Parathyroid adenoma (tissue), 2 donors: ENCODE measurements around the gene SOBP.
A peak's percentile ranks its signal among the peaks of the same experiment; 100 is the strongest.

Experiments used
- H2AFZ ChIP-seq: fragments of 300-600 bp; sonication (generic); one replicate; pipeline ENCODE4 v1.7.0; 2017; ENCODE audit warnings: antibody characterized with exemption, mild to moderate bottlenecking
- H3K27ac ChIP-seq: fragments of 300-600 bp; sonication (generic); one replicate; pipeline ENCODE4 v1.7.0; 2017
- H3K27me3 ChIP-seq: fragments of 300-600 bp; sonication (generic); one replicate; pipeline ENCODE4 v1.7.0; 2017; ENCODE audit warnings: low read length; ENCODE audit not compliant: control insufficient read depth, insufficient read depth
- H3K36me3 ChIP-seq: fragments of 300-600 bp; sonication (generic); one replicate; pipeline ENCODE4 v1.7.0; 2017; ENCODE audit warnings: low read length; ENCODE audit not compliant: control insufficient read depth, insufficient read depth
- H3K4me1 ChIP-seq: fragments of 300-600 bp; sonication (generic); one replicate; pipeline ENCODE4 v1.7.0; 2017; ENCODE audit warnings: control low read depth
- H3K4me2 ChIP-seq: fragments of 300-600 bp; sonication (generic); one replicate; pipeline ENCODE4 v1.7.0; 2017; ENCODE audit warnings: low read length
- H3K4me3 ChIP-seq: fragments of 300-600 bp; sonication (generic); one replicate; pipeline ENCODE4 v1.7.0; 2017; ENCODE audit warnings: low read depth, low read length
- H3K79me2 ChIP-seq: fragments of 300-600 bp; sonication (generic); one replicate; pipeline ENCODE4 v1.7.0; 2017; ENCODE audit warnings: control low read depth
- H3K9ac ChIP-seq: fragments of 300-600 bp; sonication (generic); one replicate; pipeline ENCODE4 v1.7.0; 2017; ENCODE audit warnings: mild to moderate bottlenecking
- H3K9me3 ChIP-seq: fragments of 300-600 bp; sonication (generic); one replicate; pipeline ENCODE4 v1.7.0; 2017; ENCODE audit warnings: low read length; ENCODE audit not compliant: control insufficient read depth
- TF ChIP-seq, protein P1 (sequence below): fragments of 300-600 bp; sonication (generic); IDR thresholded peaks from one replicate; pipeline ENCODE4 v1.7.0; 2017; ENCODE audit warnings: antibody characterized with exemption, mild to moderate bottlenecking
- donor health status: primary hyperparathyroidism.

Gene SOBP

DNA sequence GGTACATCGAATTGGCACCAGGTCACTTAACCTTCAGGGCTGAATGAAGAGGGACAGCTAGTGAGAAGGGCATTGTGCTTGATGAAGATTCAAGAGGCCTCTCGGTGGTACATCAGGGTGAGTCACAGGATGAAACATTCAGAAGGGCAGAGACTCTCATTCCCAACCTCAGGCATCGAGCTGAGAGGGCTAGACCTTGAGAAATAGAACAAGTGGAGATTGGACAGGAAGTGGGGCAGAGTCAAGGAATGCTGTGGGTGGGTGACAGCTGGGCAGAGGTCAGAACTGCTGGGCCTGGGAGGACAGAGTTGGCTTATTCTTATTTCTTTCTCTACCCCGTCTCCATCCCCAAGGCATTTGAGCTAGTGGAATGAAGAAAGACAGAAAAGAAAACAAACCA, 208.2 kb downstream of the SOBP start:
- Histone ChIP-seq H3K27ac (no peak overlapping the region), H3K4me2 (no peak overlapping the region)

DNA sequence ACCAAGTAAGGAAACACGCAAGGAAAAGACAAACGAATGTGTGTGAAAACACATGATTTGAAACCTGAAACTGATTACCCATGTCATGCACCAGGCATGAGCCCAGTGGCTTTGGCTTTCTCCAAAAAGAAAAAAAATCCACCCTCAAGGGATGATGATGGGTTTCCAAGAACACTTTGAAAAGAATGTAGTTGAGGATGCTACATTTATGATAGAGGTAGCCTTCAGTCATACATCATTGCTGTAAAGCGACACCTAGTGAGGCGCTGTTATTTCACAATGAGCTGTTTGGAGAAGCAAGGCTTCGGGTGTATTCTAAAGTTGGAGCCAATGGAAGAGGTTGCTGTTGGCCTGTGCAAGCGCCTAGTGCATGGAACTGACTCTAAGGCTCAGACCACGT, 209.3 kb downstream of the SOBP start:
- H3K36me3 ChIP-seq: no peaks in the 10 kb centered on the region
- no peak overlapping the region for H3K4me3 ChIP-seq
- no peak overlapping the region for H3K4me2 ChIP-seq
- H3K9ac ChIP-seq: no peak overlapping the region
- no peaks in the 10 kb centered on the region for H3K79me2 ChIP-seq
- H3K9me3 ChIP-seq: no peaks in the 10 kb centered on the region
- TF ChIP-seq, protein P1, sequence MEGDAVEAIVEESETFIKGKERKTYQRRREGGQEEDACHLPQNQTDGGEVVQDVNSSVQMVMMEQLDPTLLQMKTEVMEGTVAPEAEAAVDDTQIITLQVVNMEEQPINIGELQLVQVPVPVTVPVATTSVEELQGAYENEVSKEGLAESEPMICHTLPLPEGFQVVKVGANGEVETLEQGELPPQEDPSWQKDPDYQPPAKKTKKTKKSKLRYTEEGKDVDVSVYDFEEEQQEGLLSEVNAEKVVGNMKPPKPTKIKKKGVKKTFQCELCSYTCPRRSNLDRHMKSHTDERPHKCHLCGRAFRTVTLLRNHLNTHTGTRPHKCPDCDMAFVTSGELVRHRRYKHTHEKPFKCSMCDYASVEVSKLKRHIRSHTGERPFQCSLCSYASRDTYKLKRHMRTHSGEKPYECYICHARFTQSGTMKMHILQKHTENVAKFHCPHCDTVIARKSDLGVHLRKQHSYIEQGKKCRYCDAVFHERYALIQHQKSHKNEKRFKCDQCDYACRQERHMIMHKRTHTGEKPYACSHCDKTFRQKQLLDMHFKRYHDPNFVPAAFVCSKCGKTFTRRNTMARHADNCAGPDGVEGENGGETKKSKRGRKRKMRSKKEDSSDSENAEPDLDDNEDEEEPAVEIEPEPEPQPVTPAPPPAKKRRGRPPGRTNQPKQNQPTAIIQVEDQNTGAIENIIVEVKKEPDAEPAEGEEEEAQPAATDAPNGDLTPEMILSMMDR: no peak
- H2AFZ ChIP-seq: no peak overlapping the region
- H3K27ac ChIP-seq: no peak overlapping the region
- H3K27me3 ChIP-seq: no peaks in the 10 kb centered on the region
- no peaks in the 10 kb centered on the region for H3K4me1 ChIP-seq

More for the DNA sequence above, 208.2 kb downstream of the SOBP start:
- no peaks in the 10 kb centered on the region for H3K36me3 ChIP-seq
- H3K9ac ChIP-seq: no peak overlapping the region
- H3K9me3 ChIP-seq: no peaks in the 10 kb centered on the region
- H2AFZ ChIP-seq: no peak overlapping the region
- H3K79me2 ChIP-seq: no peaks in the 10 kb centered on the region
- H3K27me3 ChIP-seq: no peaks in the 10 kb centered on the region
- TF ChIP-seq, protein P1: no peak
- no peak overlapping the region for H3K4me3 ChIP-seq
- H3K4me1 ChIP-seq: no peaks in the 10 kb centered on the region

DNA sequence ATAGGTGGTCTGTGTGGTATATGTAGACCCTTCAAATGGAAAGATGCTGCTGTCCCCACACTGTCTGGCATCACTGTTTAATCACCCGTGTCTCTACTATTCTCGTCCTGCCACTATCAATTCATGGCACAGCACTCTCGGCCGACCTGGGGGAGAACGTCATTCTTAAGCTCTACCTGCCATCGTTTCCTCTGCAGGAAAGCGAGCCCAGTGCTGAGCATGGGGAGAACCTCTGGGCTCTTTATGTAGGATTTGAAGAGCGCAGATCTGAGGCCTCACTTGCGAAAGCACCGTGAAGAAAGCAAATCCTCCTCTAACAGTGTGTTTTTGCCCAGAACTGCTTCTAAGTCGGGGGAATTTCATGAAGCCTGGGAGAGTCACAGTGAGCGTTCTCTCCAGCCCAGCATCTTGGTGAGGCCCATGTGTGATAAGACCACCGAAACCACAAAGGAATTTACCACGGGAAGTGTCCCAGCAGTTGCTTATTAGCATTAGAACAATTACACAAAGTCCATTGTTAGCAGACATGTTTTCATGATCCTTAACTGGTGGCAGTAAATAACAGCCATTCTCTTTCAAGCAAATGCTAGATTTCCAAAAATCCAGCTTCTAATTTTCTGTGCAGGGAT, 209.9 kb downstream of the SOBP start:
- Histone ChIP-seq H3K9ac (no peak overlapping the region), H3K4me3 (no peak overlapping the region), H3K4me1 (no peaks in the 10 kb centered on the region), H3K9me3 (no peaks in the 10 kb centered on the region), H3K27me3 (no peaks in the 10 kb centered on the region), H3K4me2 (no peak overlapping the region), H3K27ac (no peak overlapping the region), H2AFZ (no peak overlapping the region), H3K79me2 (no peaks in the 10 kb centered on the region), H3K36me3 (no peaks in the 10 kb centered on the region)
- TF ChIP-seq, protein P1: no peak

DNA sequence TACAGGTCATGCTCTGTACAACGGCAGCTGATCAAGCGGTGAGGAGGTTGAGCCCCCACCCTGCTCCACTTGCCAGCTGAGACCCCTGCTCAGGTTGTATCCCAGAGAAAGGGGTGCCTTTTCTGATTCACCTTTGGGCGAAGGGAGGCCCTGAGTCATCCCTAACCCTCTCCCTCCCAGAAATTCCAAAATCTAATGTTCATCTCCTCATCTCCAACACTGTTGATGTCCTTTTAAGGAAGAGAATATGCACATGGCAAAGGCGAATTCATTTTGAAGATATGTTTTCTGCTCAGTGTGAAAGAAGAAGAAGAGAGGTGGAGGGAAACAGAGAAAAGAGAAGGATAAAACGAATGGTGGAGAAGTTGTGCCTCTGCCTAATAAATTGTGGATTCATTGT, 213.7 kb downstream of the SOBP start:
- TF ChIP-seq, protein P1: no peak
- no peaks in the 10 kb centered on the region for H3K9me3 ChIP-seq
- no peaks in the 10 kb centered on the region for H3K36me3 ChIP-seq
- H2AFZ ChIP-seq: no peak overlapping the region
- H3K9ac ChIP-seq: no peak overlapping the region
- H3K4me2 ChIP-seq: no peak overlapping the region
- no peak overlapping the region for H3K27ac ChIP-seq
- no peaks in the 10 kb centered on the region for H3K79me2 ChIP-seq
- no peak overlapping the region for H3K4me3 ChIP-seq
- H3K4me1 ChIP-seq: no peaks in the 10 kb centered on the region
- H3K27me3 ChIP-seq: no peaks in the 10 kb centered on the region

DNA sequence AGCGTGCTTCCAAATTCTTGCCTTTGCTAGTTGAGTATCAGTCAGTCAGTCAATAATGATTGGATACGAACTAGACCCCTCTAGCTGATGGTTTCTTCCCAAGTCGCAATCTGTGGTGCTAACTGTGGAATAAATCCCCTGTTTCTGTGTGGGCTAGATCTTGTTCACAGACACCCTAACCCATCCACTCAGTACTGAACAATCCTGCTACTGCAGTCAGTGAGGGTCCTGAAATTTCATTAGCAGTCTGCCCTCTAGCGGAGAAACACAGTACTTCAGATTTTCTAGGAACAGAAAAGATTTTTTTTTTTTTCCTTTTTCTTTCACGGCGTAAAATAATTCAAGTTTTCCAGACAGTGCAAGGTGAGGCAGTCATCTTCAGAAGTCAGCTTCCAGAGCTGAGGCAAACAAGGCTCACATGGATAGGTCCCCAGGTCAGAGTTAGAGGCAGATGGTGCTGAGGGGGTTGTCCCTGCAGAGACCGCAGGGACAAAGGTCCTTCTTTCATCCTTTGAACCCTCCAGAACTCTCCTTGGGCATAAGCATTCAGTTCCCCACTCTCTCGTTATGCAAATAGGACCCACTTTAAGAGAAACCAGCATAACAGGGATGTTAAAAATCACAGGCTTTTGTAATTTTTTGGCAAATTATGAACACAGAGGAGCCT, 214.6 kb downstream of the SOBP start:
- no peak overlapping the region for H3K9ac ChIP-seq

More for the DNA sequence above, 214.6 kb downstream of the SOBP start:
- H3K4me3 ChIP-seq: no peak overlapping the region
- TF ChIP-seq, protein P1: peak; percentile 92
- H3K79me2 ChIP-seq: no peaks in the 10 kb centered on the region
- no peaks in the 10 kb centered on the region for H3K9me3 ChIP-seq
- H3K27me3 ChIP-seq: no peaks in the 10 kb centered on the region
- H3K4me1 ChIP-seq: no peaks in the 10 kb centered on the region
- H3K4me2 ChIP-seq: peak overlapping the region; percentile 45
- no peak overlapping the region for H3K27ac ChIP-seq
- H2AFZ ChIP-seq: no peak overlapping the region
- no peaks in the 10 kb centered on the region for H3K36me3 ChIP-seq
